Astrocyte of the spinal cord (primary cell): ENCODE measurements around the gene LRRC40.
A peak's percentile ranks its signal among the peaks of the same experiment; 100 is the strongest.
"Not testable (repeated sequence)": the region's sequence is repeated elsewhere in the genome, so short reads cannot be mapped to it uniquely, and the experiment has no call there.

Source experiments
- DNase-seq: peaks from one replicate; pipeline ENCODE4 v3.0.0; 2011; ENCODE audit warnings: low read depth, low spot score
- H3K4me3 ChIP-seq: 2 replicates; pipeline ENCODE4 v1.5.1; 2011; ENCODE audit warnings: low read depth, mild to moderate bottlenecking, low read length, moderate library complexity
- in situ Hi-C: cut with HindIII; loops from 2 replicates; pipeline ENCODE4 v1.10.0; 2017; ENCODE audit warnings: low sequenced_read_pairs
- TF ChIP-seq, protein P1 (sequence below): IDR thresholded peaks from 2 replicates; pipeline ENCODE4 v1.5.1; 2012; ENCODE audit warnings: low read depth, mild to moderate bottlenecking, low read length, inconsistent platforms

The LRRC40 gene

DNA sequence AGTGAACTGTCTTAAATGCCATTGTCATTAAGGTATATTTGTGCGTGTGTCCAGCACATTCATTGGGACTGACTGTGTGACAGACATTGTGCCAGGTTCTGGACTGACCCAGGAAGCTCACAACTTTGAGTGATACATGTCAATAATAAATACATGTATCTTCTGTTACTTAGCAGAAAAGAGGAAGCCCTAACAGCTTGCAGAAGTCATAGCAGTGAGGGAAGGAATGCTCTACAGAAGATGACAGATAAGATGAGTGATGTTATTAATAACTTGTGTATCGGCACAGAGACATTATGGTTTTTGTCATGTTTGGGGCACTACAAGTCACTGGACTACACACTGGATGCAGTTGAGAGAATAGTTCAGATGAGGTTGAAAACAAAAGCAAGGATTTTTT lies 14.6 kb upstream of the LRRC40 start:
- H3K4me3 ChIP-seq, result no peak overlapping the region
- in situ Hi-C loops, result no loop called here
- TF ChIP-seq, protein P1, sequence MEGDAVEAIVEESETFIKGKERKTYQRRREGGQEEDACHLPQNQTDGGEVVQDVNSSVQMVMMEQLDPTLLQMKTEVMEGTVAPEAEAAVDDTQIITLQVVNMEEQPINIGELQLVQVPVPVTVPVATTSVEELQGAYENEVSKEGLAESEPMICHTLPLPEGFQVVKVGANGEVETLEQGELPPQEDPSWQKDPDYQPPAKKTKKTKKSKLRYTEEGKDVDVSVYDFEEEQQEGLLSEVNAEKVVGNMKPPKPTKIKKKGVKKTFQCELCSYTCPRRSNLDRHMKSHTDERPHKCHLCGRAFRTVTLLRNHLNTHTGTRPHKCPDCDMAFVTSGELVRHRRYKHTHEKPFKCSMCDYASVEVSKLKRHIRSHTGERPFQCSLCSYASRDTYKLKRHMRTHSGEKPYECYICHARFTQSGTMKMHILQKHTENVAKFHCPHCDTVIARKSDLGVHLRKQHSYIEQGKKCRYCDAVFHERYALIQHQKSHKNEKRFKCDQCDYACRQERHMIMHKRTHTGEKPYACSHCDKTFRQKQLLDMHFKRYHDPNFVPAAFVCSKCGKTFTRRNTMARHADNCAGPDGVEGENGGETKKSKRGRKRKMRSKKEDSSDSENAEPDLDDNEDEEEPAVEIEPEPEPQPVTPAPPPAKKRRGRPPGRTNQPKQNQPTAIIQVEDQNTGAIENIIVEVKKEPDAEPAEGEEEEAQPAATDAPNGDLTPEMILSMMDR, result no peak
- no peak for DNase-seq

DNA sequence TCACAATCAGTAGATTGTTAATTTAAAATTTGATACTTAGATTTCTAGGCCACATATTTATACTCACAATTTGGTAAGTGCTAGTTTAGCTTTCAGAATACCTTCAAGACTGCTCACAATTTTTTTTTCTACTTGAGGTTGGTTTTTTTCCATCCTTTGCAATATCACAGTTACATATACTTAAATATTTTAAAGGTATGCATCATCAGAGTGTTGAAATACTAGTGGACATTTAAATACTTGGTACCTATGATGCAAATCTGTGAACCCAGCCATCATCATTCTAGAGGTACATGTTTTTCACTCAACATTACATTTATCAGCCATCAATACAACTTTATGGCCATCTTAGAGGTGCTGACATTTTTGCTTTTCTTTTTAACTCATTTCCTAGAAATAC lies 6.2 kb upstream of the LRRC40 start:
- no peak for DNase-seq
- TF ChIP-seq, protein P1, result no peak
- H3K4me3 ChIP-seq, result no peak overlapping the region
- in situ Hi-C loops, result no loop called here

DNA sequence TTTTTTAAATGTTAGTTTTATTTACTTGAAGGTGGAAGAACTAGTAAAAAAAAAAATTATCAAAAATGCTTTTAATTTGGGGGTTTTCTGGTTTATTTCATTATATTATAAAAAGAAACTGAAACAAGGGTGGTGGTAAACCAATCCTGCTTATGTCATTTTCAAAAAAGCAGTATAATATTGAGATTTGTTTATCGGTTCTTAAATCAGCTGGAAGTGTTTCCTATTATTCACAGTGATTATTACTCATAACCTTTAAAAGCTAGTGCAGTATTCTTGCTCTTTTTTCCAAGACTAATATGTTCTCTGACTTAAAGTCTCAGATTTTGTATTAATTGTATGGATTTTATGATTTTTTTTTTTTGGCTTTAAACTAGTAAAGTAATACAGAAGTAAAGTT lies 5.4 kb upstream of the LRRC40 start:
- DNase-seq, result no peak
- H3K4me3 ChIP-seq, result no peak overlapping the region
- TF ChIP-seq, protein P1, result no peak
- in situ Hi-C loops, result no loop called here

DNA sequence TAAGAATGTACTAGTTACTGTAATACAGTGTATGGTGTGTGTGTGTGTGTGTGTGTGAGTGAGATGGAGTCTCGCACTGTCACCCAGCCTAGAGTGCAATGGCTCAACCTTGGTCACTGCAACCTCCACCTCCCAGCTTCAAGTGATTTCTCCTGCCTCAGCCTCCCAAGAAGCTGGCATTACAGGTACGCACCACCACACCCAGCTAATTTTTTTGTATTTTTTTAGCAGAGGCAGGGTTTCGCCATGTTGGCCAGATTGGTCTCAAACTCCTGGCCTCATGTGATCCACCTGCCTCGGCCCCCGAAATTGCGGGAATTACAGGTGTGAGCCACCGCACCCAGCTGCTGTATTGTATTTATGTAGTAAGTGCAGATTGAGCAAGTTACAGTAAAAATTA lies 2.9 kb upstream of the LRRC40 start:
- H3K4me3 ChIP-seq, result no peak overlapping the region
- DNase-seq, result no peak
- TF ChIP-seq, protein P1, result no peak
- in situ Hi-C loops, result no loop called here

DNA sequence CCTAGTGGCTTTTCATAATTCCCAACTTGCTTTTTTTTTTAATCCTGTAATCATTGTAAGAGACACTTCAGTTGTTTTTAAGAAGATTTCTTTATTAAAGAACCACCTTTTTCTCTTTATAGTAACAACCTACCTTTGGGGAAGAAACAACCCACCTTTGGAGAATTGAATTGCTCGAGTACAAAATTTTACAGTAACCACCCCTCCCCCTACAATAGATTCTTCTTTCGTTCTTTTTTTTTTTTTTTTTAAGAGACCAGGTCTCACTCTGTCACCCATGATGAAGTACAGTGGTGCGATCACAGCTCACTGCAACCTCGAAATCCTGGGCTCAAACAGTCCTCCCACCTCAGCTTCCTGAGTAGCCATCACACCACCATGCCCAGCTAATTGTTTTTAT lies 2.1 kb upstream of the LRRC40 start:
- H3K4me3 ChIP-seq, result no peak overlapping the region
- in situ Hi-C loops, result no loop called here
- no peak for DNase-seq
- TF ChIP-seq, protein P1, result no peak

DNA sequence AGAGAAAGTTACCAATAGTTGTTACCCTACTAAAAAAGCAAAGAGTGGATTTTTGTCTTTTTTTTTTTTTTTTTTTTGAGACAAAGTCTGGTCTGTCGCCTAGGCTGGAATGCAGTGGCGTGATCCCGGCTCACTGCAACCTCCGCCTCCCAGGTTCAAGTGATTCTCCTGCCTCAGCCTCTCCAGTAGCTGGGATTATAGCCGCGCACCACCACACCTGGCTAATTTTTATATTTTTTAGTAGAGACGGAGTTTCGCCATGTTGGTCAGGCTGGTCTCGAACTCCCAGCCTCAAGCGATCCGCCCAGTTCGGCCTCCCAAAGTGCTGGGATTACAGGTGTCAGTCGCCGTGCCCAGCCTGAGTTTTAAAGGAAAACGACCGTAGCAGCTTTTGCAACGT lies 1.5 kb upstream of the LRRC40 start:
- DNase-seq, in situ Hi-C loops: not testable (repeated sequence)
- H3K4me3 ChIP-seq, result peak overlapping the region; percentile 100

DNA sequence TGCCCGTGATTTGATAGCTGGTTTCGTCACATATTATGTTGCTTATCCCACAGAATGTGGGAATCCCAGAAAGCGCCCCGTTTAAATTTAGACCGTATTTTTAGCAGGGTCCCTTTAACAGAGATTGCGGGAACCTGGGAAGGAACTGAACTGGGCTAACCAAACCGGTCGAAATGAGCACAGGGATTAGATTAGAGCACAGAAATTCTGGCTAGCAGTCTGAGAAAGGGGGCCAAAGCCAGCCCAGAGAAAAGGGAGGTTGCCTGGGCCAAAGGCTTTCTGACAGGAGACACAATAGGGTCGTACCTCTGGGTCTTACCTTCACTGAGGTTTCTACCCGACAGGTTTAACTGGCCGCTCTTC lies 327 bp downstream of the LRRC40 start:
- TF ChIP-seq, protein P1, result no peak
- no peak for DNase-seq
- peak overlapping the region; percentile 100 for H3K4me3 ChIP-seq
- in situ Hi-C loops, result no loop called here
